ENCODE measurements around the gene SNPH. TPM values are rescaled to one million over a fixed set of nuclear protein-coding genes. Genes with fewer than 3 reads are reported as not detected.

SNPH gene
- total RNA-seq, 2 experiments from 2014 or later, result 6.5 to 7.6 TPM

Other genes starting within 250 kb of the SNPH start
- 100 to 1,000 TPM; 138 to 150 TPM for gene PSMF1, start 147.7 kb upstream of the SNPH start, total RNA-seq
- 1 to 10 TPM in 1 of 2 experiments, under 1 TPM in 1; 0.39 to 1.1 TPM for gene TMEM74B, start 81.3 kb upstream of the SNPH start, total RNA-seq
- not detected for gene C20orf202, start 62.8 kb upstream of the SNPH start, total RNA-seq
- gene RAD21L1, start 40.2 kb upstream of the SNPH start, total RNA-seq, result under 1 TPM in 1 of 2 experiments, not detected in 1; 0.18 TPM
- gene SDCBP2, start 62.8 kb downstream of the SNPH start, total RNA-seq, result 1 to 10 TPM; 1.9 to 2.0 TPM
- 100 to 1,000 TPM; 288 to 291 TPM for gene FKBP1A, start 126.8 kb downstream of the SNPH start, total RNA-seq
- gene NSFL1C, start 200.6 kb downstream of the SNPH start, total RNA-seq, result 10 to 100 TPM; 60.5 to 67.8 TPM
- gene SIRPB2, start 225.1 kb downstream of the SNPH start, total RNA-seq, result not detected